ENCODE measurements around the gene RASSF10. TPM values are rescaled to one million over a fixed set of nuclear protein-coding genes. Genes with fewer than 3 reads are reported as not detected.

Gene RASSF10
- total RNA-seq, 2 donors from 2014 or later = not detected

- H3K27me3 ChIP-seq (replicated peaks; ENCODE audit: insufficient read depth) = no peaks in the 10 kb centered on the region
- ATAC-seq (ENCODE audit: insufficient number of reproducible peaks, low FRiP score, low read depth) = no peak
Observed at GRCh38 chr11:12986194-12986898, 22.8 kb upstream of the RASSF10 start.

GRCh38 chr11:12989428-12990161, 19.5 kb upstream of the RASSF10 start:
- Histone ChIP-seq H3K27me3 (replicated peaks; ENCODE audit: insufficient read depth) (no peaks in the 10 kb centered on the region), H3K4me1 (ENCODE audit: control insufficient read depth in 1 of 2, low read depth in 2 of 2) (no peaks in the 10 kb centered on the region), H3K4me3 (no peak overlapping the region), H3K27ac (no peak overlapping the region), H3K36me3 (no peaks in the 10 kb centered on the region), H3K9me3 (no peaks in the 10 kb centered on the region)
- no peak for TF ChIP-seq CTCF (IDR thresholded peaks at IDR 0.05)
- ATAC-seq (ENCODE audit: insufficient number of reproducible peaks, low FRiP score, low read depth) = no peak
- no peak for DNase-seq (ENCODE audit: low spot score)

More at GRCh38 chr11:12986194-12986898, 22.8 kb upstream of the RASSF10 start:
- H3K36me3 ChIP-seq = no peaks in the 10 kb centered on the region
- TF ChIP-seq CTCF (IDR thresholded peaks at IDR 0.05) = no peak
- H3K4me3 ChIP-seq = no peak overlapping the region
- DNase-seq (ENCODE audit: low spot score) = no peak
- H3K27ac ChIP-seq = no peak overlapping the region
- H3K4me1 ChIP-seq (ENCODE audit: control insufficient read depth in 1 of 2, low read depth in 2 of 2) = no peaks in the 10 kb centered on the region
- H3K9me3 ChIP-seq = no peaks in the 10 kb centered on the region

- Histone ChIP-seq H3K4me3 (no peak overlapping the region), H3K27me3 (replicated peaks; ENCODE audit: insufficient read depth) (no peaks in the 10 kb centered on the region), H3K36me3 (no peaks in the 10 kb centered on the region), H3K9me3 (no peaks in the 10 kb centered on the region), H3K4me1 (ENCODE audit: control insufficient read depth in 1 of 2, low read depth in 2 of 2) (no peaks in the 10 kb centered on the region), H3K27ac (no peak overlapping the region)
- DNase-seq (ENCODE audit: low spot score) = no peak
- no peak for ATAC-seq (ENCODE audit: insufficient number of reproducible peaks, low FRiP score, low read depth)
- TF ChIP-seq CTCF (IDR thresholded peaks at IDR 0.05) = no peak
Observed at GRCh38 chr11:12990162-12990480, 19.0 kb upstream of the RASSF10 start.

- Histone ChIP-seq H3K9me3 (no peaks in the 10 kb centered on the region), H3K27ac (no peak overlapping the region), H3K27me3 (replicated peaks; ENCODE audit: insufficient read depth) (no peaks in the 10 kb centered on the region), H3K4me1 (ENCODE audit: control insufficient read depth in 1 of 2, low read depth in 2 of 2) (no peaks in the 10 kb centered on the region), H3K4me3 (no peak overlapping the region), H3K36me3 (no peaks in the 10 kb centered on the region)
- ATAC-seq (ENCODE audit: insufficient number of reproducible peaks, low FRiP score, low read depth) (no peak), DNase-seq (ENCODE audit: low spot score) (no peak)
- TF ChIP-seq CTCF (IDR thresholded peaks at IDR 0.05) = no peak
Observed at GRCh38 chr11:12991426-12991825, 17.7 kb upstream of the RASSF10 start.

- no peak overlapping the region for H3K4me3 ChIP-seq
- no peak for TF ChIP-seq CTCF (IDR thresholded peaks at IDR 0.05)
- ATAC-seq (ENCODE audit: insufficient number of reproducible peaks, low FRiP score, low read depth) = no peak
Observed at GRCh38 chr11:12993626-12994025, 15.5 kb upstream of the RASSF10 start.

More at GRCh38 chr11:12993626-12994025, 15.5 kb upstream of the RASSF10 start:
- Histone ChIP-seq H3K27me3 (replicated peaks; ENCODE audit: insufficient read depth) (no peaks in the 10 kb centered on the region), H3K36me3 (no peaks in the 10 kb centered on the region), H3K27ac (no peak overlapping the region), H3K4me1 (ENCODE audit: control insufficient read depth in 1 of 2, low read depth in 2 of 2) (no peaks in the 10 kb centered on the region), H3K9me3 (no peaks in the 10 kb centered on the region)
- no peak for DNase-seq (ENCODE audit: low spot score)

Data from thoracic aorta (tissue), 2 donors.